Panc1 (cell line): Measurements from ENCODE around the gene FGFR1OP2. TPM values are rescaled to one million over a fixed set of nuclear protein-coding genes. Genes with fewer than 3 reads are reported as not detected.
A peak's percentile ranks its signal among the peaks of the same experiment; 100 is the strongest.

ENCODE experiments used
- ATAC-seq: fragments of 200-7000 bp; cut with Tn5 transposase; 2 replicates; pipeline ENCODE4 v1.9.1; 2020; ENCODE audit warnings: mild to moderate bottlenecking, moderate library complexity
- BruUV-seq: library from RNA; stranded (reverse); fragments of 400-500 nt; replicated peaks from 2 replicates; lab custom pipeline; 2021; lab: Mats Ljungman, UMichigan
- CTCF ChIA-PET: fragments of 300-600 bp; sonication (Branson Sonifier 250); formaldehyde crosslinking; loops from one replicate; lab custom pipeline; 2022; ENCODE audit warnings: antibody characterized with exemption; lab: Charles Lee
- POLR2A ChIA-PET: fragments of 300-600 bp; sonication (Branson Sonifier 250); formaldehyde crosslinking; loops from one replicate; lab custom pipeline; 2022; ENCODE audit warnings: antibody characterized with exemption; lab: Charles Lee
- DNase-seq: peaks from one replicate; pipeline ENCODE4 v3.0.0-alpha.2; 2010; ENCODE audit warnings: low read depth, low spot score
- H3K27ac ChIP-seq: 2 replicates; pipeline ENCODE4 v1.5.1; 2011; ENCODE audit warnings: mild to moderate bottlenecking, low read length, inconsistent platforms
- H3K27me3 ChIP-seq: fragments of 200-500 bp; sonication (Bioruptor generic); 2 replicates; pipeline ENCODE4 v1.6.0; 2014; ENCODE audit warnings: low read length, inconsistent platforms; ENCODE audit not compliant: control insufficient read depth, insufficient read depth
- H3K36me3 ChIP-seq: fragments of 200-500 bp; sonication (Bioruptor generic); 2 replicates; pipeline ENCODE4 v1.5.1; 2014; ENCODE audit warnings: inconsistent platforms, mild to moderate bottlenecking, low read length, moderate library complexity; ENCODE audit not compliant: control insufficient read depth, insufficient read depth
- H3K4me1 ChIP-seq: 2 replicates; pipeline ENCODE4 v1.5.1; 2011; ENCODE audit warnings: inconsistent platforms, mild to moderate bottlenecking, low read length, moderate library complexity; ENCODE audit not compliant: control insufficient read depth, insufficient read depth
- H3K4me3 ChIP-seq, 2 experiments: 2 replicates each; pipeline ENCODE4 v1.5.1; 2011 to 2012; ENCODE audit warnings: low read depth in 2 of 2, low read length in 2 of 2, mild to moderate bottlenecking in 2 of 2, inconsistent platforms in 1 of 2, moderate library complexity in 1 of 2
- H3K9me3 ChIP-seq: fragments of 200-500 bp; sonication (Bioruptor generic); 2 replicates; pipeline ENCODE4 v1.5.1; 2014; ENCODE audit warnings: low read depth, mild to moderate bottlenecking, inconsistent platforms, low read length, moderate library complexity; ENCODE audit not compliant: control insufficient read depth, insufficient read depth
- CTCF ChIP-seq: fragments of 450-650 bp; IDR thresholded peaks from 2 replicates; pipeline ENCODE4 v1.5.1; 2017; ENCODE audit warnings: mild to moderate bottlenecking
- POLR2AphosphoS5 ChIP-seq: IDR thresholded peaks from 2 replicates; pipeline ENCODE4 v1.6.1; 2012; ENCODE audit warnings: mild to moderate bottlenecking, low read depth, low read length, moderate library complexity
- REST ChIP-seq, 2 experiments: IDR thresholded peaks; 2 replicates each; pipeline ENCODE4 v1.6.1; 2011 to 2012; ENCODE audit warnings: low read depth in 2 of 2, control low read depth in 1 of 2, low read length in 1 of 2, mild to moderate bottlenecking in 1 of 2, moderate library complexity in 1 of 2; ENCODE audit not compliant: insufficient read depth in 1 of 2
- SIN3A ChIP-seq: IDR thresholded peaks from 2 replicates; pipeline ENCODE4 v1.6.1; 2012; ENCODE audit warnings: low read depth, mild to moderate bottlenecking, low read length, moderate library complexity, borderline replicate concordance; ENCODE audit not compliant: insufficient read depth
- TCF7L2 ChIP-seq: IDR thresholded peaks from 2 replicates; pipeline ENCODE4 v1.6.1; 2011; ENCODE audit warnings: mild to moderate bottlenecking, low read depth, low read length, inconsistent platforms
- in situ Hi-C: cut with HindIII; loops from 2 replicates; pipeline ENCODE4 v1.10.0; 2016; ENCODE audit warnings: low sequenced_read_pairs, low pct_unique_long_range_greater_than_20kb
- intact Hi-C: fragments of 100-400 bp; cut with micrococcal nuclease; formaldehyde crosslinking; loops from one replicate; pipeline ENCODE4 v1.10.0; 2022; ENCODE audit not compliant: unreplicated experiment
- total RNA-seq: library from RNA; stranded (reverse); gene quantifications from one replicate; pipeline ENCODE4 v1.2.1, GENCODE V29; 2021; ENCODE audit not compliant: unreplicated experiment

The FGFR1OP2 gene
- total RNA-seq, 1 experiment from 2014 or later = 60.1 TPM

GRCh38 chr12:27012982-27013255, 74.6 kb downstream of the FGFR1OP2 start:
- in situ Hi-C loops = no loop called here
- H3K36me3 ChIP-seq = no peaks in the 10 kb centered on the region
- H3K27me3 ChIP-seq = no peaks in the 10 kb centered on the region
- peaks cover 25% of the 10 kb centered on the region for H3K4me1 ChIP-seq
- no TSS peak for BruUV-seq
- ATAC-seq (no peak), DNase-seq (no peak)
- no peak for TF ChIP-seq TCF7L2
- TF ChIP-seq SIN3A = no peak
- H3K4me3 ChIP-seq = peak overlapping the region in 1 of 2 experiments; percentile 81; a peak in 2 of 4 replicates
- peak overlapping the region; percentile 84; the same call in 1 of the 2 replicates for H3K27ac ChIP-seq
- intact Hi-C loops = loop anchor here (5.0 to 10.0 kb wide), 3 partner anchors 76 to 161 kb away; partner anchors contain the start of genes FGFR1OP2 and INTS13
- H3K9me3 ChIP-seq = no peaks in the 10 kb centered on the region
- POLR2A ChIA-PET = interaction anchor here (0.7 to 0.8 kb wide), 2 partner anchors 9 to 1123 kb away, joined by 6 to 12 read pairs; partner anchors contain the start of gene MED21
- CTCF ChIA-PET = no interaction called here

- no peaks in the 10 kb centered on the region for H3K9me3 ChIP-seq
- ChIA-PET CTCF (interaction anchor here (0.8 to 1.0 kb wide), 2 partner anchors 9 to 95 kb away, joined by 3 to 4 read pairs; partner anchors contain the start of gene MED21), POLR2A (interaction anchor here (0.7 kb wide), 2 partner anchors 9 to 1123 kb away, joined by 8 to 12 read pairs; partner anchors contain the start of gene MED21)
- TF ChIP-seq SIN3A (no peak), TCF7L2 (no peak), REST (IDR thresholded peaks at IDR 0.05; ENCODE audit: insufficient read depth in 1 of 2, low read depth in 2 of 2, low read length in 1 of 2) (no peak), CTCF (no peak), POLR2AphosphoS5 (no peak)
- peaks cover 25% of the 10 kb centered on the region for H3K4me1 ChIP-seq
- DNase-seq (no peak), ATAC-seq (peak; percentile 68)
- peak overlapping the region; percentile 84 for H3K27ac ChIP-seq
- in situ Hi-C loops (no loop called here), intact Hi-C loops (loop anchor here (5.0 to 10.0 kb wide), 3 partner anchors 76 to 161 kb away; partner anchors contain the start of genes FGFR1OP2 and INTS13)
- no TSS peak for BruUV-seq
- H3K4me3 ChIP-seq = peak overlapping the region; percentile 81 to 96
- H3K27me3 ChIP-seq = no peaks in the 10 kb centered on the region
- H3K36me3 ChIP-seq = no peaks in the 10 kb centered on the region
These were observed 75.4 kb downstream of the FGFR1OP2 start for GRCh38 chr12:27013611-27014084.
